Measurements from ENCODE around the gene AEBP2. TPM values are rescaled to one million over a fixed set of nuclear protein-coding genes. Genes with fewer than 3 reads are reported as not detected.

Gene AEBP2
- total and polyA plus RNA-seq, 12 donors, result 15.7 to 83.1 (median 43.1) TPM

DNA sequence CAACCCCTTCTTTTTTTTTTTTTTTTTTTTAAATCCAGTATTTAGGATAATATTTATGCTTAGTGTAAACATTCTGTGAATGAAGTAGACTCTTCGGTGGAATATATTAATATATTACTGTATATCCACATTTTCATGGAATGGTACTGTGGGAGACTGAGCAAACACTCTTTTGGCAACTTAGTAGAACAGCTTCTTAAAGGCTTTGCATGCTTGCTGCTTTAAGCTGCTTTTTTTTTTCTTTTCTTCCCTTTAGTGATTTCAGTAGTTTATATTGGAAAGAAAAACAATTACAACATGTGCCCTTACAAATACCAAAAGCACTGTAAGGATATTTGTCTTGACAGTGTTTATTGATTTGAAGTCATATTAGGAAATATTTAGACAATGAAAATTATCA lies 78.9 kb downstream of the AEBP2 start:
- Histone ChIP-seq H3K27me3 (no peaks in the 10 kb centered on the region), H3K36me3 (replicated peaks in 1 of 2) (peaks cover 0 to 15% of the 10 kb centered on the region in 2 donors), H3K9me3 (replicated peaks in 1 of 3) (peaks cover 0 to 6% (median 0%) of the 10 kb centered on the region in 3 donors), H3K4me1 (replicated peaks in 1 of 2) (peaks cover 0 to 26% of the 10 kb centered on the region in 2 donors), H3K27ac (no peak overlapping the region), H3K4me3 (no peak overlapping the region)
- intact Hi-C loops (cut with DNase I), result no loop called here
- TF ChIP-seq CTCF (IDR thresholded peaks at IDR 0.05), result no peak
- TF ChIP-seq POLR2A (IDR thresholded peaks at IDR 0.05), result no peak
- no peak for DNase-seq
- WGBS, 4 donors, result 71 to 92% (median 88%) methylated on average over 1 of the region's 1 CpG

DNA sequence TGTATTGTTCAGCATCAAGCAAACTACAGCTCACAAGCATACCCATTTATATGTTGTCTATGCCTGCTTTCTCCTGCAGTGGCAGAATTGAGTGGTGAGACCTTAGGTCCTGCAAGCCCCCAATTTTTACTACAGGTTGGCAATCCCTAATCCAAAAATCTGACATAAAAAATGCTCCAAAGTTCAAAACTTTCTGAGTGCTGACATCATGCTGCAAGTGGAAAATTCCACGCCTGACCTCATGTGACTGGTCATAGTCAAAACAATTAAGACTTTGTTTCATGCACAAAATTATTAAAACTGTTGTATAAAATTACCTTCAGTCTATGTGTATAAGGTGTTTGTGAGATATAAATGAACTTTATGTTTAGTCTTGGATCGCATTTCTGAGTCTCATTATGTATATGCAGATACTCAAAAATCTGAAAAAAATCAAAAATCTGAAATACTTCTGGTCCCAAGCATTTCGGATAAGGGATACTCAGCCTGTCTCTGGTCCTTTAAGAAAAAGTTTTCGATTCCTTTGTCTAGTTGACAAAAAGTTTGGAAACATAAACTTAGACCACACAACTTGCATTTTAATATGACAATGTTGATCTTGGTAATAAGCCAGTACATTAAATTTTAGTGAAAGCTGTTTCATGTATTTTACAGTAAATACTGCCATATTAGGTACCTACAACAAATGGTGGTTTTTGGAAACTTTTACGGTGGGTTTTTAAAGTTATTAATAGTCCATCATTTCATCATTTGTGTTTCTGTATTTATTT lies 81.5 kb downstream of the AEBP2 start:
- WGBS, 4 donors, result 82 to 89% (median 86%) methylated on average over 5 of the region's 5 CpGs
- no peaks in the 10 kb centered on the region for H3K27me3 ChIP-seq
- DNase-seq, result peak in 1 of 7 donors; percentile 16

GRCh38 chr12:19525274-19525673 lies 86.0 kb downstream of the AEBP2 start:
- Histone ChIP-seq H3K27me3 (no peaks in the 10 kb centered on the region), H3K27ac (no peak overlapping the region), H3K4me3 (no peak overlapping the region), H3K36me3 (replicated peaks in 1 of 2) (no peaks in the 10 kb centered on the region), H3K4me1 (replicated peaks in 1 of 2) (peaks cover 0 to 24% of the 10 kb centered on the region in 2 donors), H3K9me3 (replicated peaks in 1 of 3) (no peaks in the 10 kb centered on the region)
- WGBS, 4 donors, result 80 to 88% (median 84%) methylated on average over 7 of the region's 7 CpGs
- DNase-seq, result no peak
- intact Hi-C loops (cut with DNase I), result no loop called here
- TF ChIP-seq CTCF (IDR thresholded peaks at IDR 0.05) (no peak), POLR2A (IDR thresholded peaks at IDR 0.05) (no peak)

More for the DNA sequence above, 81.5 kb downstream of the AEBP2 start:
- Histone ChIP-seq H3K36me3 (replicated peaks in 1 of 2) (peaks cover 0 to 8% of the 10 kb centered on the region in 2 donors), H3K27ac (no peak overlapping the region), H3K9me3 (replicated peaks in 1 of 3) (peaks cover 0 to 6% (median 0%) of the 10 kb centered on the region in 3 donors), H3K4me3 (no peak overlapping the region), H3K4me1 (replicated peaks in 1 of 2) (peaks cover 0 to 26% of the 10 kb centered on the region in 2 donors)
- no peak for TF ChIP-seq POLR2A (IDR thresholded peaks at IDR 0.05)
- intact Hi-C loops (cut with DNase I), result no loop called here

GRCh38 chr12:19527866-19528265 lies 88.6 kb downstream of the AEBP2 start:
- Histone ChIP-seq H3K4me3 (no peak overlapping the region), H3K27me3 (no peaks in the 10 kb centered on the region), H3K9me3 (replicated peaks in 1 of 3) (no peaks in the 10 kb centered on the region), H3K36me3 (replicated peaks in 1 of 2) (no peaks in the 10 kb centered on the region), H3K27ac (no peak overlapping the region), H3K4me1 (replicated peaks in 1 of 2) (peaks cover 0 to 22% of the 10 kb centered on the region in 2 donors)
- DNase-seq, result no peak
- TF ChIP-seq POLR2A (IDR thresholded peaks at IDR 0.05) (no peak), CTCF (IDR thresholded peaks at IDR 0.05) (no peak)
- WGBS, 4 donors, result 75 to 81% (median 79%) methylated on average over 3 of the region's 3 CpGs
- intact Hi-C loops (cut with DNase I), result no loop called here

GRCh38 chr12:19528750-19529149 lies 89.5 kb downstream of the AEBP2 start:
- no peak overlapping the region for H3K27ac ChIP-seq
- H3K36me3 ChIP-seq (replicated peaks in 1 of 2), result no peaks in the 10 kb centered on the region
- intact Hi-C loops (cut with DNase I), result no loop called here
- TF ChIP-seq CTCF (IDR thresholded peaks at IDR 0.05), result no peak
- TF ChIP-seq POLR2A (IDR thresholded peaks at IDR 0.05), result no peak
- DNase-seq, result no peak
- H3K27me3 ChIP-seq, result no peaks in the 10 kb centered on the region
- H3K4me1 ChIP-seq (replicated peaks in 1 of 2), result peaks cover 0 to 22% of the 10 kb centered on the region in 2 donors
- H3K9me3 ChIP-seq (replicated peaks in 1 of 3), result no peaks in the 10 kb centered on the region
- H3K4me3 ChIP-seq, result no peak overlapping the region
- 94 to 97% (median 95%) methylated on average over 2 of the region's 2 CpGs for WGBS, 4 donors

Data from adrenal gland (tissue), 12 donors.